Upper lobe of left lung (tissue), 6 donors: ENCODE data around the gene LEP. TPM values are rescaled to one million over a fixed set of nuclear protein-coding genes. Genes with fewer than 3 reads are reported as not detected.

ENCODE experiments used
- ATAC-seq, 2 donors: fragments of 200-7000 bp; cut with Tn5 transposase; one replicate each; pipeline ENCODE4 v1.9.1; 2022; ENCODE audit warnings: mild to moderate bottlenecking in 2 of 2, moderate library complexity in 2 of 2; ENCODE audit not compliant: low FRiP score in 2 of 2
- DNase-seq, 2 donors: peaks; one replicate each; pipeline ENCODE4 v3.0.0-alpha.2; 2019 to 2020
- H3K27ac ChIP-seq, 4 donors: fragments of 200-600 bp; sonication (generic); one replicate each; pipeline ENCODE4 v1.5.1; 2016 to 2019
- H3K27me3 ChIP-seq, 4 donors: fragments of 200-600 bp; sonication (generic); one replicate each; pipeline ENCODE4 v1.5.1; 2017 to 2019
- H3K36me3 ChIP-seq, 4 donors: fragments of 200-600 bp; sonication (generic); one replicate each; pipeline ENCODE4 v1.5.1; 2016 to 2019
- H3K4me1 ChIP-seq, 4 donors: fragments of 200-600 bp; sonication (generic); one replicate each; pipeline ENCODE4 v1.5.1; 2018 to 2019
- H3K4me3 ChIP-seq, 4 donors: fragments of 200-600 bp; sonication (generic); one replicate each; pipeline ENCODE4 v1.5.1; 2017 to 2019; ENCODE audit warnings: mild to moderate bottlenecking in 2 of 4, moderate library complexity in 1 of 4
- H3K9me3 ChIP-seq, 4 donors: fragments of 200-600 bp; sonication (generic); one replicate each; pipeline ENCODE4 v1.5.1; 2018 to 2019
- EP300 ChIP-seq, 4 donors: sonication (generic); formaldehyde crosslinking; IDR thresholded peaks; one replicate each; pipeline ENCODE4 v1.5.1; 2017; ENCODE audit warnings: antibody characterized with exemption in 4 of 4, control low read depth in 2 of 4
- POLR2A ChIP-seq, 4 donors: fragments of 450-650 bp; IDR thresholded peaks; one replicate each; pipeline ENCODE4 v1.5.1; 2016 to 2017; ENCODE audit warnings: antibody characterized with exemption in 4 of 4, mild to moderate bottlenecking in 2 of 4
- POLR2AphosphoS5 ChIP-seq, 2 donors: sonication (generic); formaldehyde crosslinking; IDR thresholded peaks; one replicate each; pipeline ENCODE4 v1.5.1; 2017; ENCODE audit warnings: antibody characterized with exemption in 2 of 2
- WGBS, 2 donors: methylation state at CpG; one replicate each; pipeline ENCODE4 v1.1.5; 2017 to 2018; 5-methylcytosine and 5-hydroxymethylcytosine counted together
- total RNA-seq, 6 donors: library from RNA; depleted of rRNA in 4 of 6; stranded (reverse); fragments of >200 nt in 4 of 6; gene quantifications; one replicate each; pipeline versions ENCODE4 v1.1.0 to v1.2.1, GENCODE V29; 2016 to 2021
- TF ChIP-seq, protein P1 (sequence below), 6 experiments: fragments of 450-650 bp in 4 of 6; fragments of 200-600 bp in 2 of 6; sonication (generic) in 2 of 6; IDR thresholded peaks; one replicate each; pipeline ENCODE4 v1.5.1; 2016 to 2019; ENCODE audit warnings: antibody characterized with exemption in 6 of 6
- donor health status: DM: no; HTN: no; CAD: no; lungs with moderate emphysema.
- donor health status: DM: no; HTN: yes; CAD: no; lungs with severe emphysema.

The LEP gene
- total RNA-seq, 6 donors from 2014 or later = not detected

DNA sequence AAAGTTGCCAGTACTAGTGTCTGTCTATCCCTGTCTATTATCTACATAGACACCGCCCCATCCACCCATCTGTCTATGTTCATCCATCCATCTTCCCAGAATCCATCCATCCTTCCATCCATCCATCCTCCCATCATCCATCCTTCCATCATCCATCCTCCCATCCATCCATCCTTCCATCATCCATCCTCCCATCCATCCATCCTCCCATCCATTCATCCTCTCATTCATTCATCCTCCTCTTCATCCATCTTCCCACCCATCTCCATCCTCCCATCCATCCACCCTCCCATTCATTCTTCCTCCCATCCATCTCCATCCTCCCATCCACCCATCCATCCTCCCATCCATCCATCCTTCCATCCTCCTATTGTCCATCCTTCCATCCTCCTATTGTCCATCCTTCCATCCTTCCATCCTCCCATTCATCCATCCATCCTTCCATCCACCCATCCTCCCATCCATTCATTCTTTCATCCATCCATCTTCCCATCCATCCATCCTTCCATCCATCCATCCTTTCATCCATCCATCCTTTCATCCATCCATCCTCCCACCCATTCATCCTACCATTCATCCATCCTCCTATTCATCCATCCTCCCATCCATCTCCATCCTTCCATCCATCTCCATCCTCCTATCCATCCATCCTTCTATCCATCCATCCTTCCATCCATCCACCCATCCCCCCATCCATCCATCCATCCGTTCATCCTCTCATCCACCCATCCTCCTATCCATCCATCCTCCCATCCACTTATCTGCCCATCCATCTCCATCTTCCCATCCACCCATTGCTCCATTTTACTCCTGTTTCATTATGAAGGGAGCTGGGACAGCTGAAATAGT is 14.7 kb upstream of the LEP start:
- H3K9me3 ChIP-seq = no peaks in the 10 kb centered on the region
- DNase-seq (no peak), ATAC-seq (no peak)
- H3K36me3 ChIP-seq = no peaks in the 10 kb centered on the region
- no peak overlapping the region for H3K27ac ChIP-seq
- WGBS, 2 donors = 85 to 90% methylated on average over 2 of the region's 2 CpGs
- TF ChIP-seq POLR2AphosphoS5 (IDR thresholded peaks at IDR 0.05) = no peak
- no peak for TF ChIP-seq EP300 (IDR thresholded peaks at IDR 0.05)
- TF ChIP-seq, protein P1, sequence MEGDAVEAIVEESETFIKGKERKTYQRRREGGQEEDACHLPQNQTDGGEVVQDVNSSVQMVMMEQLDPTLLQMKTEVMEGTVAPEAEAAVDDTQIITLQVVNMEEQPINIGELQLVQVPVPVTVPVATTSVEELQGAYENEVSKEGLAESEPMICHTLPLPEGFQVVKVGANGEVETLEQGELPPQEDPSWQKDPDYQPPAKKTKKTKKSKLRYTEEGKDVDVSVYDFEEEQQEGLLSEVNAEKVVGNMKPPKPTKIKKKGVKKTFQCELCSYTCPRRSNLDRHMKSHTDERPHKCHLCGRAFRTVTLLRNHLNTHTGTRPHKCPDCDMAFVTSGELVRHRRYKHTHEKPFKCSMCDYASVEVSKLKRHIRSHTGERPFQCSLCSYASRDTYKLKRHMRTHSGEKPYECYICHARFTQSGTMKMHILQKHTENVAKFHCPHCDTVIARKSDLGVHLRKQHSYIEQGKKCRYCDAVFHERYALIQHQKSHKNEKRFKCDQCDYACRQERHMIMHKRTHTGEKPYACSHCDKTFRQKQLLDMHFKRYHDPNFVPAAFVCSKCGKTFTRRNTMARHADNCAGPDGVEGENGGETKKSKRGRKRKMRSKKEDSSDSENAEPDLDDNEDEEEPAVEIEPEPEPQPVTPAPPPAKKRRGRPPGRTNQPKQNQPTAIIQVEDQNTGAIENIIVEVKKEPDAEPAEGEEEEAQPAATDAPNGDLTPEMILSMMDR (IDR thresholded peaks at IDR 0.05) = no peak
- no peak for TF ChIP-seq POLR2A (IDR thresholded peaks at IDR 0.05)
- no peaks in the 10 kb centered on the region for H3K27me3 ChIP-seq
- H3K4me1 ChIP-seq = no peaks in the 10 kb centered on the region
- H3K4me3 ChIP-seq = no peak overlapping the region

DNA sequence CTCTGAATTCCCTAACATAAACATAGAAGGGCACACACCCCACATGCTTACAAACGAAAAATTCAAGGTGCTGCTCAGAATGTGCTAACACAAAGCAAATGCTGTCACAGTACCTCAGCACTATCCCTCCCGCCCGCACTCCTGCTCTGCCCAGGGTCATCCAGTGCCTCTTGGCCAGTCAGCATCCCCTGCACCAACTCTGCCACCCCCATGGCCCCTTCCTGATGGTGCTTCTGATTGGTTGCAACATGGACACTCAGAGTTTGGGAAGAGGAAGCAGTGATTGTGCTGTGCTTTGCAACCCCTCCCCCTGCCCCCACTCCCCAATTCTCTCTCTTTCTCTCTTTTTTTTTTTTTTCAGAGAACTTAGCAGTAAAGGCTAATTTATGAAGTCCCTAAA is 13.8 kb upstream of the LEP start:
- Histone ChIP-seq H3K4me1 (no peaks in the 10 kb centered on the region), H3K27ac (no peak overlapping the region), H3K9me3 (no peaks in the 10 kb centered on the region), H3K36me3 (no peaks in the 10 kb centered on the region), H3K27me3 (no peaks in the 10 kb centered on the region), H3K4me3 (no peak overlapping the region)
- ATAC-seq = no peak
- 69 to 72% methylated on average over 3 of the region's 3 CpGs for WGBS, 2 donors
- DNase-seq = no peak
- no peak for TF ChIP-seq EP300 (IDR thresholded peaks at IDR 0.05)
- TF ChIP-seq POLR2A (IDR thresholded peaks at IDR 0.05) = no peak
- no peak for TF ChIP-seq POLR2AphosphoS5 (IDR thresholded peaks at IDR 0.05)
- TF ChIP-seq, protein P1 (IDR thresholded peaks at IDR 0.05) = no peak

DNA sequence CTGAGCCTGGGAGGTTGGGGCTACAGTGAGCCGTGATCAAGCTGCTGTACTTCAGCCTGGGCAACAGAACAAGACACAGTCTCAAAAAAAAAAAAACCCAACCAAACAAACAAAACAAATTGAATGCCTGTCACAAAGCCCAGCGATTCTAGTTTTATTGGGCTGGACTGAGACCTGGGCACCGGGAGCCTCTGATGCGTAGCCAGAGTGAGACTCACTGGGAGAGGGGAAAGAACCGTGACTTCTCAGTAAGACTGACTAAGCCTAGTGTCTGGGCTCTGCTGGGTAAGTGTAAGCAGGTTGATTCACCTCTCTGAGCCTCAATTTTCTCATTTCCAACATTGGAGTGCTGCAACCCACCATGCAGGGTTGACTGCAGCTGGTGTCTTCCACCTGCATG is 10.1 kb upstream of the LEP start:
- no peaks in the 10 kb centered on the region for H3K36me3 ChIP-seq
- WGBS, 2 donors = 85 to 87% methylated on average over 5 of the region's 5 CpGs
- ATAC-seq = no peak
- H3K9me3 ChIP-seq = no peaks in the 10 kb centered on the region
- H3K27me3 ChIP-seq = no peaks in the 10 kb centered on the region
- no peak overlapping the region for H3K27ac ChIP-seq
- TF ChIP-seq POLR2A (IDR thresholded peaks at IDR 0.05) = no peak
- no peak for TF ChIP-seq EP300 (IDR thresholded peaks at IDR 0.05)
- TF ChIP-seq, protein P1 (IDR thresholded peaks at IDR 0.05) = no peak
- no peak for TF ChIP-seq POLR2AphosphoS5 (IDR thresholded peaks at IDR 0.05)
- H3K4me3 ChIP-seq = no peak overlapping the region
- H3K4me1 ChIP-seq = no peaks in the 10 kb centered on the region
- DNase-seq = no peak

DNA sequence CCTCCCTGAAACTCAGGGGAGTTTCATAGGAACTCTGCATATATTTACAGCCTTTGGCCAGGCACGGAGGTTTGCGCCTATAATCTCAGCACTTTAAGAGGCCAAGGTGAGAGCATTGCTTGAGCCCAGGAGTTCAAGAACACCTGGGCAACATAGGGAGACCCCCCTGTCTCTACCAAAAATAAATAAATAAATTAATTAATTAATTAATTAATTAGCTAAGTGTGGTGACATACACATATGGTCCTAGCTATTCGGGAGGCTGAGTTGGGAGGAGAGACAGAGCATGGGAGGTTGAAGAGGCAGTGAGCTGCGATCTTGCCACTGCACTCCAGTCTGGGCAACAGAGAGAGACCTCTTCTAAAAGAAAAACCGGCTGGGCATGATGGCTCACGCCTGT is 9.4 kb upstream of the LEP start:
- H3K4me3 ChIP-seq = no peak overlapping the region
- no peaks in the 10 kb centered on the region for H3K27me3 ChIP-seq
- H3K4me1 ChIP-seq = no peaks in the 10 kb centered on the region
- no peaks in the 10 kb centered on the region for H3K9me3 ChIP-seq
- ATAC-seq (no peak), DNase-seq (no peak)
- 88 to 91% methylated on average over 6 of the region's 6 CpGs for WGBS, 2 donors
- H3K36me3 ChIP-seq = no peaks in the 10 kb centered on the region
- TF ChIP-seq EP300 (IDR thresholded peaks at IDR 0.05) = no peak
- no peak for TF ChIP-seq POLR2A (IDR thresholded peaks at IDR 0.05)
- TF ChIP-seq, protein P1 (IDR thresholded peaks at IDR 0.05) = no peak
- no peak for TF ChIP-seq POLR2AphosphoS5 (IDR thresholded peaks at IDR 0.05)
- H3K27ac ChIP-seq = no peak overlapping the region

DNA sequence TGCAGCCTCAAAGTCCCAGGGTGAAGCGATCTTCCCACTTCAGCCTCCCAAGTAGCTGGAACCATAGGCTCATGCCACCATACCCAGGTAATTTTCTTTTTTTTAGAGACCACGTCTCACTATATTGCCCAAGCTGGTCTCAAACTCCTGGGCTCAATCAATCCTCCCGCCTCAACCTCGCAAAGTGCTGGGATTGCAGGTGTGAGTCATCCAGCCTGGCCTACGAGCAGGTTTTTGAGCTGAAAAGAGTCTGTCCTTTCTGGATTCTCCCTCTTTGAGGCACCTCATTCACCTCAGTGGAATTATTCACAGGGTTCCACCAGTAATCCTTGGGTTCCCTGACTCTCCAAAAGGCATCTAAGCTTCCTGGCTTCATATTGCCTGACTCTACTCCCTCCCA is 7.6 kb upstream of the LEP start:
- Histone ChIP-seq H3K27me3 (no peaks in the 10 kb centered on the region), H3K27ac (no peak overlapping the region), H3K4me3 (no peak overlapping the region), H3K9me3 (peaks cover 0 to 4% (median 2%) of the 10 kb centered on the region in 4 donors), H3K36me3 (no peaks in the 10 kb centered on the region), H3K4me1 (peaks cover 0 to 3% (median 0%) of the 10 kb centered on the region in 4 donors)
- TF ChIP-seq POLR2AphosphoS5 (IDR thresholded peaks at IDR 0.05) (no peak), POLR2A (IDR thresholded peaks at IDR 0.05) (no peak), EP300 (IDR thresholded peaks at IDR 0.05) (no peak)
- TF ChIP-seq, protein P1 (IDR thresholded peaks at IDR 0.05) = no peak
- no peak for ATAC-seq
- 87% methylated on average over 5 of the region's 5 CpGs for WGBS, 2 donors
- no peak for DNase-seq
